HG03558 (cell line): ENCODE measurements around the gene SDC1.
"Not testable (repeated sequence)": the region's sequence is repeated elsewhere in the genome, so short reads cannot be mapped to it uniquely, and the experiment has no call there.

Experiments used
- ATAC-seq: cut with Tn5 transposase; IDR thresholded peaks from one replicate; pipeline ENCODE4 v1.9.1; 2021; ENCODE audit warnings: moderate number of reproducible peaks; ENCODE audit not compliant: unreplicated experiment; ENCODE audit errors: extremely low read depth

Gene SDC1

DNA sequence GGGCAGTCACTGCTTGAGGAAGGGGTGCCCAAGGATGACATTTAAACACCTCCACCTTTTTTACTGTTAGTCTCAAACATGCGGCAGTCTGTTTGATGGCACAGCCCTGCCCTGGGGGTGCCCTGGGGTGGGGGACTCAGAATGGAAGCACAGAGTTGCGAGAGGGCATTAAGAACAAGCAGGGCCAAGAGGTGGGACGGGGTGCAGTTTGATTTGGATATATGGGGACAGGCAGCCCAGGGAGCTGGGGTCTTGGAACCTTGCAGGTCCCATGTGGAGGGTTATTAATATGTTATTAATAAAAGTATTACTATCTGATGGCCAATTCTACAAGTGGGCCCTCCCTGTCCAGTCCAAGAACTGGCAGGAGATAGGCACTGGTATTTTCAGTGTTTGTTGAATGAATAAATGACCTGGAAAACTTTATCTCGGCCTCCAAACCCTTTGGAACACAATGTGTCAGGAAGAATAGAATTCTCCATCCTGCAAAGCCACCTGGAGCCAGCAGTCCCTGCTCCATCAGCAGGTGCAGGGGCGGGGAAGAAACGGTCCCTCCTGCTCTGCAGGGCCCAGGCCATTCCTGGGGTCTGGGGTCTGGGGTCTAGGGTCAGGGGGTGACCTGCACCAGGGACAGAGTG is 25.2 kb downstream of the SDC1 start:
- ATAC-seq = no peak

DNA sequence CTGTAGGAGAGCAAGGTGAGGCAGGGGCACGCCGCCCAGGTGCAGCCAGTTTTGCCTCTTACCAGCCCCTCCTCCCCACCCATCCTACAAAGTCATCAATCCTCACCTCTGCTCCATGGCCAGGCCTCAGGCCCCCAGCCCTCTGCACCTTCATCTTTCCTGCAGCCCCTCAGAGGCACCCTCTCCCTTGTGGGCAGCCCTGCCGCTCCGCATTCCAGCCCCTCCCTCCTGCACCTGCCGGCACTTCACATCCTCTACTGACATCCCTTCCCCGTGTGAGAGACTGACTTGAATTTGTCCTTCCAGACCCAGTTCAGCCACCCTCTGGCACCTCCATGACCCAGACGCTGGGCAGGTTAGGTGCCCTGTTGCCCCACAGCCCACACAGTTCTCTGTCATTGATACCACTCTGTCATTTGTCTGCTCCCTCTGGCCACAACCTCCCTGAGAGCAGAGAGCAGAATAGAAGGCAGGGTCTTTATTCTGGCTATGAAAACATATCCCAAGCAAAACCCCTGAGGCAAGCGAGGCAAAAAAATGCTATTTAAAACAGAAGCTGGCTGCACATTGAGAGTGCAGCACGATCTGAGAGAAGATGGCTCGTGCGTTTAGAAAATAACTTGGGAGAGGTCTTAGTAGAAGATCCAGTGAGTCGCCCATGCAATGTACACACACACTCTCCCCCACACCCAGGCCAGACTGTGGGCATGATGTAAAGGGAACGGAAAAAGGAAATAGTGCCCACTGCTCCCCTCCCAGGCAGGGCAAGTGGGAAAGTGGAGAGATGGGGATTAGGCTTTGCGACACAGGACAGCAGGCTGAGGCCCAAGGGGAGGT is 25.9 kb downstream of the SDC1 start:
- ATAC-seq = no peak

DNA sequence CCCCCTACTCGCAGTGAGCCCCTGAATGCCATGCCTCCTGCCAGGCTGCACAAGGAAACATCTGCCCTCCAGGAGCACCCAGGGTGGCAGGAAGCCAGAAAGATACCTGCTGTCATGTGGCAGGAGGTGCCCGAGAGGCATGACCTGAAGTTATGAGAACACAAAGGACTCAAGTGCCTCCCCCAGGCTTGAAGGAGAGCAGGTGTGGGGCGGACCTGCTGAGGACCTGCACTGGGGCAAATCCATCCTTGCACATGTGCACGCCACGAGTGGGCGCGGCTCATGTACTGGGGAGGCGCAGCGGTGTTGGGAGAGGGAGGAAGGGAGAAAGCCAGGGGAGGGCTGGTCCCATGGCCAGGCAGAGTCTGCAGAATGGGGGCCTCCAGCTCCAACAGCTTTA is 26.9 kb downstream of the SDC1 start:
- ATAC-seq = no peak

DNA sequence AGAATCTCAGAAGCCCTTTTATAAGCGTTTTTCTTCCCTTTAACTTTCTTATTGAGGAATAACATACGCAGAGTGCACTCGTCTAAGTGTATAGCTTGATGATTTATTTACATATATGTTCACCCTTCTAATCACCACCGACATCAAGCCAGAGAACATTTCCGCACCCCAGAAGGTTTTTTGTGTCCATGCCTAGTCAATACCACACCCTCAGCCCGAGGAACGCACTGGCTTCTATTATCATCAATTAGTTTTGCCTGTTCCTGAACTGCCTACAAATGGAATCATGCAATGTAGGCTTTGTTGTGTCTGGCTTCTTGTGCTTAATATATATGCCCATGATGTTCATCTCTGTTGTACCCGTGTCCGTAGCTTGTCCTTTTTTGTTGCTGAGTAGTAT is 27.7 kb downstream of the SDC1 start:
- no peak for ATAC-seq

DNA sequence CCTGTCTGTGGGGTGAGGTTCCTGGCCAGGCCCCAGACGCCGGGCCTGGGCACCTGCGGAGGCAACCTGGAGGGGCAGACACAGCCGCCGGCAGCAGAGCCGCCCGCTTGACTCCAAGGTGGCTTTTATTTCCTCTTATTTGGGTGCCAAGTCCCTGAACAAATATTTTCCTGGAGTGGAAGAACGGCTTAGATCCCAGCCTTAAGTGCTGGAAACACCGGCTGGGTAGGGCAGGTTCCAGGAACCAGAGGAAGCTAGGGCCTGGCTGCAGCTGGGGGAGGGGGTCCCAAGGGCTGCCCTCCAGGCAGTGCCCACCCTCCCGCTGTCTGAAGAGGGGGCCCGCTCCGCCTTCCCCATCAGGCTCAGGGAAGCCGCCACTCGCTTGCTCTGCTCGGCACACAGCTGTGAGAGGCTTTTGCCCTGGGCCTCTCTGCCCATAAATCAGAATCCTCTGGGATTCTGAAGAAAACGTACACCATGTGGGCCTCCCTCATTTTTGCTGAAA is 28.2 kb downstream of the SDC1 start:
- ATAC-seq = no peak

DNA sequence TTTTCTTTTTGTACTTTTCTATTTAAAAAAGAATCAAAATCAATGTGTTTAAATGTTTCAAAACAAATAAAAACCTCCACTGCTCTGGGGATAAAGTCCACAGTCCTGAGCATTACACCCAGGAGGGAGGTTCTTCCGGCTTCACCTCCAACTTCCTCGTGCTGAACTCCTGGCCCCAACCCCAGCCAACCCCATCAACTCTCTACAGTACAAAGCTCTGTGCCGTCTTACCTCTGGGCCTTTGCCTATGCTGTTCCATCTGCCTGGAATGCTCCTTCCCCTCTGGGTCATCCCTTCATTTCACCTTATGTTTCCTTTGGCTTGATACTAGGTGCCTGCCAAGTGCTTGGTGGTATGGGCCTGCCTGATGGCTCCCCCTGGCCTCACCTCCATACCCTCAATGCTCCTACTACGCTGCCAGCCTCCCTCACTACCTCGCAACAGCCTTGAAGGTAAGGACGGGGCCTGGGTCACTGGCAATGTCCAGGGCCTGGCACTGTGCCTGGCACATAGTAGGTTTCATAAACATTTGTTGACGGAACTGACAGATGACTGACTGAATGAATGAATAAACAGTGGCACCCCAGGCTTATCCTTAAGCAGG is 28.8 kb downstream of the SDC1 start:
- no peak for ATAC-seq

DNA sequence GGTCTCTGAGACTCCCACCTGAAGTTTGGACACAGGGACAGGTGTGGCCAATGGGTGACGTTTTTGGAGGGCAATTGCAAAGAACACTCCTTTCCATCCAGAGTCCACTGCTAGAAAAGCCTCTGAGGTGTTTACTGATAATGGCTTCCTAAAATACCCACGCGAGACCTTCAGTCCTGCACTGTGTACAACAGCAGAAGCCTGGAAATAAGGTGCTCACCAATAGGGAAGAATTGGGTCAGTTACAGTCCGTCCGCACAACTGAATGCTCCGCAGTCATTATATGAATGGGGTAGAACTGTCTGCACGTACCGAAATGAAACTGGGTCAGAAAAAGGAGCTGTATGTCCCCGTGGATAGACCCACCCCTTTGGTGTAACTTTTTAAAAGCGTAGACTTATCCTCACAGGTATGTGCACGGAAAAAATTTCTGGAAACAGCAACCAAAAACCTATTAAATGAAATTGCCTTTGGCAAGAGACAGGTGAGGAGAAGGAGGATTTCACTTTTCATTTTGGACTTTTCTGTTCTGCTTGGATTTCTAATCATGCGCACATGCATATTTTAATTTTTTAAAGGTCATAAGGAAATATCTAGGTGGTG is 29.4 kb downstream of the SDC1 start:
- no peak for ATAC-seq

DNA sequence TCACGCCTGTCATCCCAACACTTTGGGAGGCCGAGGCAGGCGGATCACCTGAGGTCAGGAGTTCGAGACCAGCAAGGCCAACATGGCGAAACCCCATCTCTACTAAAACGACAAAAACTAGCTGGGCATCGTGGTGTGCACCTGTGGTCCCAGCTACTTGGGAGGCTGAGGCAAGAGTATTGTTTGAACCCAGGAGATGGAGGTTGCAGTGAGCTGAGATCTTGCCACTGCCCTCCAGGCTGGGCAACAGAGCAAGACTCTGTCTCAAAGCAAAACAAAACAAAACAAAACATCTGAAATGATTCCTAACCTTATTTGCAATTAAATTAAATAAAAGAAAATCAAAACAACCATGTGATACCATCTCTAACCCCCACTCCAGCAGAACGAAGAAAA is 29.9 kb downstream of the SDC1 start:
- not testable (repeated sequence) for ATAC-seq

DNA sequence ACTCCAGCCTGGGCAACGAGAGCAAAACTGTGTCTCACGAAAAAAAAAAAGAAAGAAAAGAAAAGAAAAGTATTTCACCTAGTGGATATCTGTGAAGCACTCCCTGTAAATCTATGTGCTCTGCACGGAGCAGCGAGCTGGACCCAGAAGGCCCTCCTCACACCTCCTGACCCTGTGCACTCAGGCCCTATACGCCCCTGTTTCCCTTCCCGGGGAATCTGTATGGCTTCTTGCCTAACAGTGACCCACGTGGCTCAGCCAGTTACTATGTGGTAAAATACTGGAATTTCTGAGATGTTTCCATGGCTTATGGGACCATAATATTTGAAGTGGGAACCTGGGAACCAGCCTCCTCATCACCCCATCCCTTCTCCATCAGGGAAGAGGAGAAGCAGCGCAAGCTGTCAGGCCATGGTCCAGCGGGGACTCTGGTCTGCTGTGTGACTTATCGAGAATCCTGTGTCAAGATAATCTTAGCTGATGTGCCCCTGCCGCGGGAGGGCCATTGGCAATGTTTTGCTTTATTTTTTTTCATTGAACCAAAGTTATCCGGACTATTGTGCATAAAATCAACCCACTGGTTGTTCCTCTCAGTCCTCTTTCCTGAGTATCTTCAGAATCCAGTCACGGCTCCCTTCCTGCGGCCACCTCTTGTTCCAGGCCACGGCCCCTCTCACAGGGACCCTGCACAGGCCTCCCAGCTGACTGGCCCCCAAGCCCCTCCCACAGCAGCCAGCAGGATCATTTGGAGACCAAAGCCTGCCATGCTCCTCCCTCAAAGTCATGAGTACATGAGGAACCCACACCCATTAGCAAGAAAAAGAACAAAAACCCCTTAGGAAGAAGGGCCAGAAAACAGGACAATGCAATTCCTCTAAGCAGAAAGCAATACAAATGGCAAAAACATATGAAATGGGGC is 30.6 kb downstream of the SDC1 start:
- no peak for ATAC-seq

DNA sequence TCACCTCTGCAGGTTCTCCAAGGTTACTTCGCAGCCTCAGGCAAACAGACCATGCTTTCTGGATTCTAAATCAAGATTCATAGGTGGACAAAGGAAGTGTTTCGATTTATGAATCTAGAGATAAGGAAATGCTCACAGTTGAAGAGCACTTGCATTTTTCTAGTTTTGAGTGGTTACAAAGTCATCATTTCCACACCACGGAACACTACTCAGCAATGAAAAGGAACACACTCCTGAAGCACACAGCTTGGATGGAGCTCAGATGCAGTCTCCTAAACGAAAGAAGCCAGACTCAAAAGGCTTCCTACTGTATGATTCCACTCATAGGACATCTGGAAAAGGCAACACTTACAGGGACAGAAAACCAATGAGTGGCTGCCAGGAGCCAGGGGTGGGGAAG is 31.7 kb downstream of the SDC1 start:
- ATAC-seq = no peak

DNA sequence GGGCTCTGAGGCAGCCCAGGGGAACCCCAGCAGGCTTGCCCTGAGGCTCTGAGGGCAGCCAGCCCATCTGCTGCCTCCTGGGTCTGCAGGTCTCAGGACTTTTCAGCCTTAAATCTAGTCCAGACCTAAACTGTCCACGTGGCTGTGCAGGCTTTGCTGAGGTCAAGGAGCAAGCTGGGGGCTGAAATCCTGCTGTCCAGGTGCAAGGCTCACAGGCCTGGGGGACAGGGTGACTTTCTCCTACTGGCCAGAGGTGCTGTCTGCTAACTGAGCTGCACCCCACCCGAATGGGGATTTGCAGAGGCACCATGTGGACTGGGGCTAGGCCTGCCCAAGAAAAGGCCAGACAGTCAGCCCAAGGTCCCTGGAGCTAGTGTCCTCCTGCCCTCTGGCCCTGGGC is 32.1 kb downstream of the SDC1 start:
- ATAC-seq = no peak

DNA sequence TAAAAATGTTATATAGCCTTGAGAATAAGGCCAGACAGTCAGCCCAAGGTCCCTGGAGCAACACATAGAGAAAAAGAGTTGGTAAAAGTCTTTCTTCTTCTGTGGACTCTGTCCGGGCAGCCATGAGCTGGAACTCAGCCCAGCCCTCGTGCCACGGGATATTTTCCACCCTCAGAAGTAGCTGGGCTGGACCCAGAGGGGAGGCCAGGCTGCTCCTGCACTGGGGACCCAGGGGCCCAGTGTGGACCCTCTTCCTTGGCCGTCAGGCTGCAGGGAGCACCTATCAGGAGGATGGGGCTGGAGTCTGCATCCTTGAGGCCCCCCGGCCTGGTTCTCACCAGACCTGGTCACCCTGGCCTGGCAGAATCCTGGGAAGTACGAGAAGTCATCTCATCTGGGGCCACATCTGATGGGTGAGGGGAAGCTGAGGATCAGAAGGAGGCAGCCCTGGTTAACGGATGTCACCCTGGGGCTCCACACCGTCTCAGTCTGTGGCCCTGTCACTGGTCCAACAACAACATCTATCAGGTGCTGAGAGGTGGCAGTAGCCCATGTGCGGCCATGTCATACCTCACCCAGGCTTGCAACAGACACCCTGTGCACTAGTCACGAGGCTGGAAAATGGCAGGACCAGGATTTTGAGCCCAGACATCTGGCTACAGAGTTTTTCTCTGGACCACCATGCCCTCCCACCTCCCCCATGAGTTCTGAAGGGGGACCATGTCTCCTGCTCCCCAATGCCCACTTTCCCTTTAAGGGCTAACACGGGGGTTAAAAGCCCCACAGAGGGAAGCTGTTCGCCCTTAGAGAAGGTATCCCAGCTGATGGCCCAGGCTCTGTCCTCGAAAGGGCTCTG is 33.0 kb downstream of the SDC1 start:
- no peak for ATAC-seq

DNA sequence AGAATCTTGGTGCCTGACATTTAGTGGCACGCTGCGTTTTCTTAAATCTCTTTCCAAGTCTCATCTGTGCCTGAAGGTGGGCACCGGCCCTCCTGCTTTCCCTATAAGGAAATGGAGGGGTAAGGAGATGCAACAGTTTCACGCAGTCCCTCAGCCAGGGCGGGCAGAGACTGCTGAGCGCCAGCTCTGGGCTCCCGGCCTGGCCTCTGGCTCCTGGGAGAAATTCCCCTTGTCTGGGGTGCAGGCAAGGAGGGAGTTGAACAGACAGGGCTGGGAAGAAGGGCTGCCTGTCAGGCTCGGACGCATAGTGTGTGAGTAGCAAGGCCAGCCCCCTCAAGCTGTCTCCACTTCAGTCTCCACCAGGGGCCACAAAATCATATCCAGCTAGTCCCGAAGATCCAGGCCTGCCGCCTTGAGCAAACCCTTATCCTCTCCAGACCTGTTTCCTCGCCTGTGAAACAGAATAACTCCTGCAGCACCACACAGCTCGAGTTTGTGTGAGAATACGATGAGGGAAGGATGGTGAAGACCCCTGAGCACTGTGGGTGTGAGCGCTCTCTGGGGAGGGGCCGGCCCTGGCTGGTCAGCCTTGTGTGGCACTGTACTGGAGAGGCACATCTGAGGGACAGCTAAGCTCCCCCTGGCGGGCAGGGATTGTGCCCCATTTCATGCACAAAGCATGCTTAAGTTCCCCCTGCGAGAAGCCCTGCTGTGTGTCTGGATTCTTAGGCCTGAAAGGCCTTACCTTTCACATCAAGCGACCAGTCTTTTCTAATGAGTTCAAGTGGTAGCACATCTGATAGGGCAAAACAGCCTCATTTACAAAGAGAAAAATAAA is 33.8 kb downstream of the SDC1 start:
- ATAC-seq = no peak

DNA sequence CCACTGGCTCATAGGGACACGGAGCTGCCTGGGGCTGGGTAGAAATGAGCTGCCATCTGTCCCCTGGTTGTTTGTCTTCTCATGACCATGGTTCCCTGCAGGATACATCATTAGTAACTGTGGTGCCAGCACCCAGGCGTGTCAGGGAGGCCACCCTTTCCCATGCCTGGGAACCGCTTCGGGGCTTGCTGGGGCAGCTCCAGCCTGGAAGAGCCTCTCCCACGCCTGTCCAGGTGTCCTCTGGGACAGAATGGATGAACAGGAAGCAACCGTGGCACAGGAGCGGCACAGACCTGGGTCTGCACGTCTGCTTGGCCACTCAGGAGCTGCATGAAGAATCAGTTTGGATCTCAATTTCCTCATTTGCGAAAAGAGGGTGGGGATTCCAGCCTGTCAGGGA is 34.8 kb downstream of the SDC1 start:
- no peak for ATAC-seq

DNA sequence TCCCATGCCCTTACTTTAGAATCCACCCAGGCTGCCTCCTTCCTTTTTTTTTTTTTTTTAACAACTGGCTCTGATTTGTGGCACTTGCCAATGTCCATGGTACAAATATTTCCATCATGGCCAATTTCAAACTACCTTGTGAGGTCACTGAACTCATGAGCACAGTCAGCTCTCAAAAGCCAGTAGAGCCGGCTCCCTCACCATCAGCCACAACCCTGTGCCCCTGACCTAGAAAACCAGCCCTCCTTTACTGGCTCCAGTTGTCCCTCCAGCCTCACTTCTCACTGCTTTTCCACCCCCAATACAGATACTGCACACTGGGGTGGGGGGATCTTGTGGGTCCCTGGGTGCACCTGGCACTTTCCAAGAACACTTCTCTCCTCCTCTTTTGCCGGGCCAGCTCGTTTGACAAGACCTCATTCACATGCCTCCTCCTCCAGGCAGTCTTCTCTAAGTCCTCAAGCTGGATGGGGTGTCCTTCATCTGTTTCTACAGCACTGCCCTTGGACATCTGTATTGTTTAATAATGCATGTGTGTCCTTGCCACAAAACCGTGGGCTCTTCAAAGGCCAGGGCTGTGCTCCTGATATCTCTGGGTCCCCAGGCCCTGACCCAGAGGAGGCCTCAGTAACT is 35.5 kb downstream of the SDC1 start:
- ATAC-seq = no peak

DNA sequence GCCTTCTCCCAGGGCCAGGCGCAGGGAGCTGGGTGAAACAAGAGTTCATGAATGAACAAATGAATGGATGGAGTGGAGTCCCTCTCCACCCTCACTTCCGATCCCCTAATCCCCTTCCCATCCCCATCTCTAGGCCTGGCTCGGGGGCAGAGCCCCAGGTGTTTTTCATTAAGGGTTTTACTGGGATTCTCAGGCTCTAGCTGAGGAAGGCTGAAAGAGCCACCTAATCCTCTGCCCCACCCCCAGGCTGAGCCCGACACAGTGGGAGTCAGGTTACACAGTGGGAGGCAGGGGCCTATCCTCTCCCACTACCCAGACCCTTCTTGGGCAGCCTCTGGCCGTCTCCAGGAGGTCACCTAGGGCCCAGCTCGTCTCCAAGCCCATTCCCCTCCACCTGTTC is 36.1 kb downstream of the SDC1 start:
- ATAC-seq = no peak

DNA sequence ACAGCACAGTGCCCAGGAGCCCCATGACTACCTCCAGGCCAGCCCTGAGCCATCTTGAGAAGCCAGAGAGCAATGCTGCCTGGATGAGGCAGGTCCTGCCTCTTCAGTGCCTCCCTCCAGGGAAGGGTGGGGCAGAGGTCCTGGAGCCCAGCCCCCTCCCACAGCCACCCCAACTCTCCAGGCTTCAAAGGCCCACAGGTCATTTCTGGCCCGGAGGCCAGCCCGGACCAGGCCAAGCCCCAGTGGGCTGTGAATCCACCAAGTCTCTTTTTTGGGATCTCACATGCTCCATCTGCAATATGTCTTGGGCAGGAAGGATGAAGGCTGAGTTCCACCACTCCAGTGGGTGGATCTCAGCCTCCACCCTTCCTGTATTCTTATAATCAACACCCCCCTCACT is 36.7 kb downstream of the SDC1 start:
- ATAC-seq = no peak

DNA sequence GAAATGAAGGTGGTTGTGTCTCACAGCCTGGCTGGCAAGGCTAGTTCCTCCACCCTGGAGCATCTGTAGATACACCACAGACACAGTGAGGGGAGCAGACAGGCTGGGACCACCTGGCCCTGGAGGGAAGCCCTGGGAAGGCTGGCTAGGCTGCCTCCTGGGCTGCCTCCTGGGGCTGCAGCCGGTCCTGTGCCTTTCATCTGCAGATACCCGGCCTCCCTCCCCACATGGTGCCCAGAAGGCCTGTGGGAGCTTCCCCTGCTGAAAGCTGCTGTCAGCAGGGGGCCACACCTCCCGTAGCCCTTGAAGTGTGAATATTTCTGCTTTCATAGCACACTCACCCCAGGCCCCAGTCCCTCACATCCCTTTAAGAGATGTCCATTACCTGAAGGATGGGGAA is 37.6 kb downstream of the SDC1 start:
- no peak for ATAC-seq
